ENCODE data around the gene GPRC5C.

The GPRC5C gene

GRCh38 chr17:74452841-74453661, 21.2 kb downstream of the GPRC5C start:
- Histone ChIP-seq H3K9ac (ENCODE audit: low read depth, low read length) (no peak overlapping the region), H3K4me2 (ENCODE audit: insufficient read depth, low read length) (no peak overlapping the region), H2AFZ (ENCODE audit: low read depth, low read length) (no peak overlapping the region), H3K4me1 (ENCODE audit: insufficient read depth, low read length) (peaks cover 15% of the 10 kb centered on the region), H3K9me3 (ENCODE audit: insufficient read depth, low read length, severe bottlenecking) (no peaks in the 10 kb centered on the region), H3K36me3 (ENCODE audit: insufficient read depth, low read length) (no peaks in the 10 kb centered on the region), H3K79me2 (ENCODE audit: insufficient read depth, low read length) (no peaks in the 10 kb centered on the region), H3K27me3 (ENCODE audit: insufficient read depth, low read length, poor library complexity) (peaks cover 10% of the 10 kb centered on the region), H3K27ac (ENCODE audit: low read length) (no peak overlapping the region), H4K20me1 (ENCODE audit: insufficient read depth, low read length) (peaks cover 27% of the 10 kb centered on the region), H3K4me3 (ENCODE audit: low read depth in 1 of 2, low read length in 2 of 2) (no peak overlapping the region)
- ATAC-seq (ENCODE audit: insufficient read depth, low read depth) (no peak), DNase-seq (no peak)
- no peak for TF ChIP-seq CTCF (IDR thresholded peaks at IDR 0.05; ENCODE audit: borderline replicate concordance, extremely low read depth, low read length, poor library complexity, severe bottlenecking)
- no peak for TF ChIP-seq EZH2 (IDR thresholded peaks at IDR 0.05; ENCODE audit: borderline replicate concordance, low read depth, low read length, severe bottlenecking)

GRCh38 chr17:74453665-74454196, 21.8 kb downstream of the GPRC5C start:
- H3K27me3 ChIP-seq (ENCODE audit: insufficient read depth, low read length, poor library complexity) = peaks cover 10% of the 10 kb centered on the region
- no peak overlapping the region for H3K27ac ChIP-seq (ENCODE audit: low read length)
- no peak overlapping the region for H3K4me3 ChIP-seq (ENCODE audit: low read depth in 1 of 2, low read length in 2 of 2)
- peaks cover 15% of the 10 kb centered on the region for H3K4me1 ChIP-seq (ENCODE audit: insufficient read depth, low read length)
- DNase-seq (no peak), ATAC-seq (ENCODE audit: insufficient read depth, low read depth) (no peak)
- no peak overlapping the region for H3K4me2 ChIP-seq (ENCODE audit: insufficient read depth, low read length)
- H3K9ac ChIP-seq (ENCODE audit: low read depth, low read length) = no peak overlapping the region
- H3K36me3 ChIP-seq (ENCODE audit: insufficient read depth, low read length) = no peaks in the 10 kb centered on the region
- no peaks in the 10 kb centered on the region for H3K9me3 ChIP-seq (ENCODE audit: insufficient read depth, low read length, severe bottlenecking)
- no peak overlapping the region for H2AFZ ChIP-seq (ENCODE audit: low read depth, low read length)
- no peak for TF ChIP-seq CTCF (IDR thresholded peaks at IDR 0.05; ENCODE audit: borderline replicate concordance, extremely low read depth, low read length, poor library complexity, severe bottlenecking)
- TF ChIP-seq EZH2 (IDR thresholded peaks at IDR 0.05; ENCODE audit: borderline replicate concordance, low read depth, low read length, severe bottlenecking) = no peak
- peaks cover 27% of the 10 kb centered on the region for H4K20me1 ChIP-seq (ENCODE audit: insufficient read depth, low read length)
- no peaks in the 10 kb centered on the region for H3K79me2 ChIP-seq (ENCODE audit: insufficient read depth, low read length)

GRCh38 chr17:74454197-74455024, 22.5 kb downstream of the GPRC5C start:
- no peak overlapping the region for H2AFZ ChIP-seq (ENCODE audit: low read depth, low read length)
- peaks cover 15% of the 10 kb centered on the region for H3K4me1 ChIP-seq (ENCODE audit: insufficient read depth, low read length)
- H4K20me1 ChIP-seq (ENCODE audit: insufficient read depth, low read length) = peaks cover 27% of the 10 kb centered on the region
- H3K27ac ChIP-seq (ENCODE audit: low read length) = no peak overlapping the region
- H3K27me3 ChIP-seq (ENCODE audit: insufficient read depth, low read length, poor library complexity) = peaks cover 10% of the 10 kb centered on the region
- ATAC-seq (ENCODE audit: insufficient read depth, low read depth) (no peak), DNase-seq (no peak)
- H3K4me2 ChIP-seq (ENCODE audit: insufficient read depth, low read length) = no peak overlapping the region
- H3K9ac ChIP-seq (ENCODE audit: low read depth, low read length) = no peak overlapping the region
- no peak overlapping the region for H3K4me3 ChIP-seq (ENCODE audit: low read depth in 1 of 2, low read length in 2 of 2)
- H3K79me2 ChIP-seq (ENCODE audit: insufficient read depth, low read length) = no peaks in the 10 kb centered on the region
- no peaks in the 10 kb centered on the region for H3K9me3 ChIP-seq (ENCODE audit: insufficient read depth, low read length, severe bottlenecking)
- TF ChIP-seq CTCF (IDR thresholded peaks at IDR 0.05; ENCODE audit: borderline replicate concordance, extremely low read depth, low read length, poor library complexity, severe bottlenecking) (no peak), EZH2 (IDR thresholded peaks at IDR 0.05; ENCODE audit: borderline replicate concordance, low read depth, low read length, severe bottlenecking) (no peak)
- no peaks in the 10 kb centered on the region for H3K36me3 ChIP-seq (ENCODE audit: insufficient read depth, low read length)

Data from DND-41 (cell line).